HG02759 (cell line): Measurements from ENCODE around the gene NAA60.
A peak's percentile ranks its signal among the peaks of the same experiment; 100 is the strongest.

Experiments used
- ATAC-seq: cut with Tn5 transposase; IDR thresholded peaks from one replicate; pipeline ENCODE4 v1.9.1; 2021; ENCODE audit warnings: mild to moderate bottlenecking, moderate library complexity; ENCODE audit not compliant: unreplicated experiment

Gene NAA60

GRCh38 chr16:3443108-3444031 is at the start of gene NAA60, which contains the start of gene ZNF597:
Gene NAA60 (plus strand): TSS chr16:3443680. CDS start chr16:3476228, 32,548 bp downstream.
Gene ZNF597 (minus strand): TSS chr16:3443504. CDS start chr16:3443153, 351 bp downstream.
- ATAC-seq = peak; percentile 83

- no peak for ATAC-seq
These were observed 43.1 kb upstream of the NAA60 start for GRCh38 chr16:3400446-3400778.

GRCh38 chr16:3400779-3401688 is 42.4 kb upstream of the NAA60 start, which contains the start of the genes ZNF174 and ZSCAN32:
Gene ZNF174 (plus strand): TSS chr16:3401215. CDS start chr16:3402005, 790 bp downstream.
Gene ZSCAN32 (minus strand): TSS chr16:3401004. CDS start chr16:3397557, 3,447 bp downstream.
- ATAC-seq = peak; percentile 98

GRCh38 chr16:3401719-3402397 is 41.6 kb upstream of the NAA60 start:
- ATAC-seq = no peak

GRCh38 chr16:3408561-3409197 is 34.8 kb upstream of the NAA60 start:
- ATAC-seq = no peak

- no peak for ATAC-seq
These were observed 29.6 kb upstream of the NAA60 start for GRCh38 chr16:3413730-3414379.

GRCh38 chr16:3431779-3432219 is 11.7 kb upstream of the NAA60 start:
- ATAC-seq = no peak

- no peak for ATAC-seq
These were observed 9.1 kb upstream of the NAA60 start for GRCh38 chr16:3434373-3434772.

- ATAC-seq = no peak
These were observed 3.8 kb upstream of the NAA60 start for GRCh38 chr16:3439637-3440036.

GRCh38 chr16:3444032-3444388 is 530 bp downstream of the NAA60 start:
- peak; percentile 26 for ATAC-seq

GRCh38 chr16:3454093-3454492 is 10.6 kb downstream of the NAA60 start:
- ATAC-seq = no peak

GRCh38 chr16:3454631-3455147 is 11.2 kb downstream of the NAA60 start:
- ATAC-seq = no peak

GRCh38 chr16:3457434-3458252 is 14.2 kb downstream of the NAA60 start:
- peak; percentile 87 for ATAC-seq

- ATAC-seq = no peak
These were observed 14.9 kb downstream of the NAA60 start for GRCh38 chr16:3458278-3458851.

GRCh38 chr16:3458852-3459361 is 15.4 kb downstream of the NAA60 start:
- peak; percentile 35 for ATAC-seq

GRCh38 chr16:3459401-3460090 is 16.1 kb downstream of the NAA60 start:
- ATAC-seq = no peak

GRCh38 chr16:3460121-3460520 is 16.6 kb downstream of the NAA60 start:
- ATAC-seq = no peak

GRCh38 chr16:3460585-3460984 is 17.1 kb downstream of the NAA60 start:
- ATAC-seq = no peak
